NCI-H1048 (cell line): ENCODE measurements around the gene CCDC120.

ENCODE experiments used
- DNase-seq: peaks from one replicate; lab custom pipeline; 2025; lab: John Stamatoyannopoulos, UW

The CCDC120 gene

GRCh38 chrX:49058794-49059193, at the start of gene CCDC120:
TSS of gene CCDC120 (plus strand) at chrX:49058999. CDS start at chrX:49062042, 3,043 bp downstream.
- no peak for DNase-seq

GRCh38 chrX:49019050-49019449, 39.7 kb upstream of the CCDC120 start:
- no peak for DNase-seq

GRCh38 chrX:49019599-49020249, 39.1 kb upstream of the CCDC120 start:
- DNase-seq: no peak

- no peak for DNase-seq
These were observed 28.9 kb upstream of the CCDC120 start for GRCh38 chrX:49029876-49030275.

- DNase-seq: no peak
These were observed 28.5 kb upstream of the CCDC120 start for GRCh38 chrX:49030283-49030682.

- DNase-seq: no peak
These were observed 20.8 kb upstream of the CCDC120 start for GRCh38 chrX:49037883-49038475.

GRCh38 chrX:49039598-49040375, 19.0 kb upstream of the CCDC120 start:
- DNase-seq: peak; percentile 26

GRCh38 chrX:49040376-49040955, 18.3 kb upstream of the CCDC120 start:
- no peak for DNase-seq

GRCh38 chrX:49041744-49042580, 16.8 kb upstream of the CCDC120 start:
- no peak for DNase-seq

- DNase-seq: no peak
These were observed 16.1 kb upstream of the CCDC120 start for GRCh38 chrX:49042581-49043219.

- DNase-seq: peak; percentile 90
These were observed 15.4 kb upstream of the CCDC120 start, which contains the start of gene TFE3 for GRCh38 chrX:49043220-49043986. TSS of gene TFE3 (minus strand) at chrX:49043357. CDS start at chrX:49043226, 131 bp downstream.

- no peak for DNase-seq
These were observed 14.9 kb upstream of the CCDC120 start for GRCh38 chrX:49043987-49044281.

- DNase-seq: no peak
These were observed 5.4 kb upstream of the CCDC120 start for GRCh38 chrX:49053223-49054072.

- no peak for DNase-seq
These were observed 4.6 kb upstream of the CCDC120 start for GRCh38 chrX:49054073-49054762.

- DNase-seq: no peak
These were observed 402 bp downstream of the CCDC120 start for GRCh38 chrX:49059201-49059600.

- no peak for DNase-seq
These were observed 884 bp downstream of the CCDC120 start for GRCh38 chrX:49059681-49060085.

- no peak for DNase-seq
These were observed 2.1 kb downstream of the CCDC120 start for GRCh38 chrX:49060914-49061313.

- DNase-seq: no peak
These were observed 2.7 kb downstream of the CCDC120 start for GRCh38 chrX:49061490-49061889.

- no peak for DNase-seq
These were observed 3.1 kb downstream of the CCDC120 start for GRCh38 chrX:49061916-49062315.
